Stimulated activated CD4-positive, alpha-beta T cell treated with anti-CD3 and anti-CD28 coated beads, TNF-alpha, amount 100 ng/mL, for 24 hours (primary cell): ENCODE data around the gene SPATA24.
"Not testable (repeated sequence)": the region's sequence is repeated elsewhere in the genome, so short reads cannot be mapped to it uniquely, and the experiment has no call there.

Experiments
- DNase-seq, 3 experiments: peaks; one replicate each; pipeline ENCODE4 v3.0.0-alpha.2; 2020; ENCODE audit warnings: low read depth in 3 of 3

Gene SPATA24

DNA sequence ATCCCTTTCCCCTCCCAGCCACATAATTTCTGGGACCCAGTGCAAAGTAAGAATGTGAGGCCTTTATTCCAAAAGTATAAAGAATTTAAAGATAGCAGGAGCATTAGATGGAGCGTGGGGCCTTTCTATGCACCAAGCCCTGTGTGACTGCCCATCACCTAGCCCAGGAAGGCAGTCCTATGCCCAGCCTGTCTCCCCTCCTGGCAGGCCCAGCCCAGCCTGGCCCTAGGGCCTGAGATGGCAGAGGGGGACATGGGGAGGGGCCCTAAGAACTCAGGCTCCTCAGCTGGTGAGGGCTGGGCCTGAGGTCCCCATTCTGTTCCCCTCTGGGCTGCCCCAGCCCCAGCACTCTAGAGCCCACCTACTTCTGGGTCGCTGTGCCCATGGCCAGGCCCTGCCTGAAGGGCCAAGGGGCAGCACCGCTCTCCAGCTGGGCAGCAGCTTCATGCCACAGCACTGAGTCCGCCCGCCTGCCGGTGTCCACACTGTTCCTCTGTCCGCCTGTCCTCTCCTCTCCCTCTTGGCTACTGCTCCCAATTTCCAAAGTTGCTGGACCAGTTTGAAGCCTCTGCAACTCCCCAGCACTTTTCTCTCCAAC, 19.8 kb downstream of the SPATA24 start:
- no peak for DNase-seq

DNA sequence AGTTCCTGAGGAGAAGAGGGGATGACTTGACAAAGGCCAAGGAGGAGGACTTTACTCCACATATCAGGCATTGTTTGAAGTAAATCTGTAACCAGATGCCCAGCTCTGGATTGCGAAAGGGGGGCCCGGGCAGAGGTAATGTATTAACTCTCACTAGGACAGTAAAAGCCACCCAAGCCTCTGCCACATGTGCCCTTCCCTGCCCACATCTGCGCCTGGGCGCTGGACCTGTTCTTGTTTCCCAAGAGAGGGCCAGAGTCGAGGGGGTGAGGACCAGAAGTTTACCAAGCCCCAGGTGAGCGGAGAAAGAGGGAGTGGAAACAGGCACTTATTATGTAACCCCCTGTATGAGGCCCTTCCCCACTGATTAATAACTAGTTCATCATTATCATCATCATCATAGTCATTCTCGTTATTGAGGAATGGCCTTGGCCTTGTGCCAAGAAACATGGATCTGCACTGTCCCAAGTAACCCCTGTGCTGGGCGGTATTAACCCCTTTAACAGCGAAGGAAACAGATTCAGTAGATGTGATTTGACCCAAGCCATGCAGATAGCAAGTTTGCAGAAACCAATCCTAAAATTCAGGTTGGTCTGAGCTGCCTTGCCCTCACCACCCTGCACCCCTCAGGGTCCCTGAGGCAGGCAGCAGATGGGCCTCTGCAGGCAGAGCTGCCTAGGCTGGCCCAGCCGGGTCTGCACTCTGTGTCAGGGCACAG, 20.5 kb downstream of the SPATA24 start, which contains the start of gene SLC23A1:
Gene SLC23A1 (minus strand): TSS at position 23 of the 718 bp plus-strand sequence. CDS start 44 bp downstream, outside the sequence.
- no peak for DNase-seq

DNA sequence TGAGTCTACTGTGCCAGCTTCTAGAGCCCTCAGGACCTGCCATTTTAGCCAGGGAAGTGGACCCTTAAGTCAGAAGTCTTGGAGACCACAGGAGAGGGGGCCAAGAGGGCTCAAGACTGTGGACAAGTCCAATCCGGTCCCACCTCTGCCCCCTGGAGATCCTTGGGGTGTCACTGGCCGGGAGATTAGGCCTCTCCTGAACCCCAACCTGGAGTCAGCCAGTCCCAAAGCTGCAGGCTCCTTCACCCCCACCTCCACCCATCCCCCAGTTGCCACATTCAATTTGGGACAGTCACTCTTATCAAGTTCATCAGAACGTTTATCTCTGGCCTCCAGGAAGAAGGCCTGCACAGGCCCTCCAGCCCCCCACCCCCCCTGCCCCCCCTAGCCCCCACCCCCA, 21.1 kb downstream of the SPATA24 start:
- no peak for DNase-seq

DNA sequence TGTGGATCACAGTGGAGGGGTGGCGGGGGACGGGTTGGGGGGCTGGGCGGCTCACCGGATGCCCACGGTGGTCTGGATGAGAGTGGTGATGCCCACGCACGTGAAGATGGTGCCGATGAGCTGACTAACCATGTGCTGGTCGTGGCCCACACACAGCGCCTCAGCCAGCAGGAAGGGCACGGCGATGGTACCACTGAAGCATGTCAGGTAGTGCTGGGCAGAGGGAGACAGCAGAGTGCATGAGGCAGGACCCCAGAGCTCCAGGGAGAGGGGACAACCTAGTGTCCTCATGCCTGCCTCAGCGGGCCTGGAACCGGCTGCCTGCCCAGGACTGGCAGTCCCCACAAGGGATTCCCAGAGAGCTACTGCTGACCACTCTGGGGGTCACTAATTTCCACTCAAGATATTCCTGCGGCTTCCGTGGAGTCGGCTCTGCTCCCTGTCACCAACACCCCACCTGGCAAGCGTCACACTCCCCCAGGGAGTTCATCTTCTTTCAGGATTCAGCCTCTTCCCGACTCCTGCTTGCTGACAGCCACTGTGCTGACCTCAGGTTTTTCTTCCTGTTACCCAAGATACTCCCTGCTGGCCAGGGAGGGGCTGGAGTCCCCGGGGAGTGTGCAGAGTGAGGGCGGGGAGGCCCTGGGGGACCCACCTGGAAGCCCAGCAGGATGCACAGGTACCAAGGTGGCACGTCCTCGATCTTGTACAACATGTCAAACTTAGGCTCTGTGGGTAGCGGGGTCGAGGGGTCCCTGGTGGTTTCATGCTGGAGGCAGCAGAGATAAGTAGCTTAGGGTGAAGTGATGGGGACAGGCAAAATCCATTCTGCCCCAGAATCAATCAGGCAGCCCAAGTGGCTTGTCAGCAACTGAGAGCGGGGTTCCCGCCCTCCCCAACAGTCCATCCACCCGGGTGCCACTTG, 21.8 kb downstream of the SPATA24 start:
- DNase-seq: no peak

DNA sequence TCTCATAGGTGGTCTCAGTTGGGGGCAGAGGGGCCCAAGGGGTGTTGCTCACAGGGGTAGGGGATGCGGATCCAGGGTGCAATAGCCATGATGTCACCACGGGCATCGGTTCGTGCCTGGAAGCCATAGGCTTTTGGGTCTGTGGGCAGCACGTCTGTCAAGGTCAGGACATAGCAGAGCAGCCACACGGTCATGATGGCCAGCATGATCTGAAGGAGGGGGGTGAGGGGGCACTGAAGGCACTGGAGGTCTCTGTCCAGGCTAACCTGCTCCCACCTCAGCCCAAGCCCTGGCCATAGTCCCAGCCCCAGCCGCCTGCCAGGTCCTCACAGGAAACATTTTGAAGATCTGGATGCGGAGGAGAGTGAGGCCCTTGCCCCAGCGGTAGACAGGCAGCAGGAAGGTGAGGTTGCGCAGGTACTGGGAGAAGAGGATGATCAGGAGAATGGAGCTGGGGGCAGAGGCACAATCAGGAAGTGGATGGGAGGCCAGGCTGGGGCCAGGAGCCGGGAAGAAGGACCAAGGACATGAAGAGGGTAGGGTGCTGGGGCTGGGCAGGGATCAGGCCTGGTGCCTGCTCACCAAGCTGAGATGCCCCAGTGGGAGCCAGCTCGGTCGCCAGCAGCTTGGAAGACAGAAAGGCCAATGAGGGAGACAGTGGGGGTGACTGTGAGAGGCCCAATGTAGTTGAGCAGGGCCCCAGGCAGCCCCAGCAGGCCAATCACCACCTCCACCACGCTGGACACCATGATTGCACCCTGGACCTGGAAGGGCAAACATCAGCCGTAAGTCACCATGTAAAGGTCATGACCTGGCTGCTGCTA, 24.1 kb downstream of the SPATA24 start:
- DNase-seq: no peak

DNA sequence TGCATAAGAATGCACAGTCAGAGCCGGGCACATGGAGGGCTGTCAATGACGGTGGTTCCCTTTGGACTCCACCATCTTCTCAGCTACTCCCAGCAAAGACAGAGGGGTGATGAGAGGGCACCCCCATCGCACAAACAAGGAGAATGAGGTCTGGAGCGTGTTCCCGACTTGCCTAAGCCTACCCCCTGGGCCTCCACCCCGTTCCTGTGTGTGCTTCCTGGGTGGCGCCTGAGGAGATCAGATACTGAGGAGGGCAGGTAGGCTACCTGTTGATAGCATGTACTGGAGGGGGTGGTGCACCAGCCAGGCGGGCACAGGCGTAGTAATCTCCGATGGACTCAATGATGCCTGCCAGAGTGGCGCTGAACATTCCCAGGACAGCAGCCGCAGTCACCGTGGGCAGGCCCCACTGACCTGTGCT, 24.9 kb downstream of the SPATA24 start:
- DNase-seq: no peak

DNA sequence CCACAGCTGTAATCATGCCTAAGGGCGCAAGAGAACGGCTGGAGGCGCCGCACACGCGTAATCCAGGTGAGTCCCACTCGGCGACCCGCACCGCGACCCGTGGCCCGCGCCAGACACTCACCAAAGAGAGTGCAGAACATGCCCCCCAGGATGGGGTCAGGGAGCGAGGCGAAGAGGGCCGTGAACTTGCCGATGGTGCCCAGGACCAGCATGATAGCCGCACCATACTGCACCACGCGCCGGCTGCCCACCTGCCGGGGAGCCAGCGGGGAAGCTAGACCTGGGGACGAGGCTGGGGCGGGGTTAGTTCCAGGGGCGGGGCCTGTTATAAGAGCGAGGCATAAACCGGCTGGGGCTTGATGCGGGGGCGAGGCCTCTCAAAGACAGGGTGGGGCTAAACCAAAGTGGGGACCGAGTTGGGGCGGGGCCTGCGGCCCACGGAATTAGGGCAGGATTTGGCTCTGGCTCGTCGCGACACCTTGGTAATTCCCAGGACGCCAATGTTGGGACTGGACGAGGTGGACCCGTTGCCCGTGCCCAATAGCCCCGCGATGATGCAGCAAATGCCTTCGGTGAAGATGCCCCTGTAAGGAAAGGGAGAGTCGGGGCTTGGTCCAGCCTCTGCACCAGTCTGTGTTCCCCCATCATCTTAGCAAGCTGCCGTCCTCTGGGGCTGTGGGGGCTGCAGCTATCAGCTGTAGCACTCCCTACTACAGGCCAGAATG, 25.6 kb downstream of the SPATA24 start:
- DNase-seq: no peak

DNA sequence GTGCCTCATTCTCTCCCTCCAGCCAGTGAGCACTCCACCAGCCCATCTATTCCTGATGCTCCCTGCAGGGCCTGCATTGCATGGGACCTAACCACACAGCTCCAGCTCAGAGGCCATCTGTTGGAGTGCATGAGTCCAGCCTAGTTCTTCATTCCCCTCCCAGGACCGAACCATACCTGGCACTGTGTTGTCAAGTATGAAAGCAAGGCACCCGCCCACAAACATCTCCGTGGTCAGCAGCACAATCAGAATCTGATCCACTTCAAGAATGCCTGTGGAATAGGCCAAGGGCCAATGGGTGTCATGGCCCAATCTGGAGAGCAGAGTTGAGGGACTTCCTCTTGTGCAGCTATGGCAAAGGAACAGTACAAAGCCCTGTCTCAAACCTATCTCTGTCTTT, 26.7 kb downstream of the SPATA24 start:
- DNase-seq: no peak

DNA sequence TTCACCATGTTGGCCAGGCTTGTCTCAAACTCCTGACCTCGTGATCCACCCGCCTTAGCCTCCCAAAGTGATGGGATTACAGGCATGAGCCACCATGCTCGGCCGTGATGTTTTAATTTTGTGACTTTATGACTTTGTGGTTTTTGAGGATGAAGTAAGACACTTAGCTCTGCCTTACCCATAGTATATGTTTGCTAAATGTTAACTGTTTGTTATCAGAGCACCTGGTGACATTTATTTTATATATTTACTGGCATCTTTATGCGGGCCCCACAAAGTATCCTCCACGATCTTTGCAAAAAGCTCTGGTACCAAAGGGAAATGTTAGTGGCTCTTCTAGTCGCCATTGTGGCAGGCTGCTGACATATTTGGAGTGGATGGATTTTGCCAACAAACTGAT, 27.5 kb downstream of the SPATA24 start:
- no peak for DNase-seq

DNA sequence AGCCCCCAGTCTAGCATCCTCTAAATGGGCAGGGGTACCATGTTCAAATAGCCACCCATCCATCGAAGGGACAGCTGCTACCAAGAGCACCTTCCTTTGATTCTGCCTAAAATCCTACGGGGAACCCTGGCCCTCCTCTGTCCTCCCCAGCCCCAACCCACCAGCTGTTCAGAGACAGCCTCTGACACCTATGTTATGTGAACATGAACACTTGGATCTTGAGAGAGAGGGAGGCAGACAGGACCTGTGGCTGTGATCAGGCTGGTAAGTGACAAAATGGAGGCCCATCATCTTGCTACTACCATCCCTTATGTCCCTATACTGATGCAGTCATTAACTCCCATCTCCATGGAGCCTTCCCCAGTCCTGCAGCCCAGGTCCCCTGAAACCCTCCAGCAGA, 29.0 kb downstream of the SPATA24 start:
- DNase-seq: no peak

DNA sequence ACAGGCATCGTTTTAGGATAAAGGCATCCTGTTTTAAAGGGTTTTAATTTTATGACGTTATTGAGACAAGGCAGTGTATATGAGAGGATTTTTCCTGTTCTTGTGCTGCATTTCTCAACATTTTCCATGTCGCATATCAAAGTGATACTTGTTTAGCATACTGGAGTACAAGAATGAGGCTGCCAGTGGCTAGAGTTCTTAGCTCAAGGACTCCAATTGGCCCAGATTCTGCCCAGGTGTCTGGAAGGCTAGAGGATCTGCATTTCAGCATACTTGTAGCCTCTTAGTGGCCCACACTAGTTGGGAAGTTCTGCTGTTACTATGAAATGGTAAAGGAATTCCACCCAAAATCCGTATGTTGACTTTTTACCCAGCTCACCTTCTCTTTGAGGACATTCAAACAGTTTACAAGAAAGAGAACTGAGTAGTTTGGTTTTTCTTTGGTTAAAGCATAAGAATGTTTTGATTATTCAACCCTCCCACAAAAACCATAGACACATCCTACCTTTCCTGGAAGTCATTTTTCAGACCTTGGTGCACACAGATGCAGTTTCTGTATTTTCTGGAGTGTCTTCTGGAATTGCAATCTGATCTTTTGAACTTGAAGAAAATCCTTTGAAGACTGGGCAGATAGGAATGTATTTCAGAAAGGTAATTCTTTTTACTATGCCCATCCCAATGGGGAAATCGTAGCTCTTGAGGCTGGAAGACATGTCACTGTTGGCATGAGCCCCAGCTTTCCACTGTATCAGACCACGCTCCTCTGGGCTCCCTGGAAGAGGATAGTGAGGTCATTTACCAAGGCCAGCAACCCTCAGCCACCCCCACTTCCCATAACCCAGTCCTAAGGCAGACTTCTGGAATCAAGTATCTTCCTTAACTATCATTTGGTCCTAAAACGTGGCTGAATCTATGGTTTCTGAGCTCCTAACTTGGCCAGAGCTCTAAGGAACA, 32.1 kb downstream of the SPATA24 start:
- no peak for DNase-seq

DNA sequence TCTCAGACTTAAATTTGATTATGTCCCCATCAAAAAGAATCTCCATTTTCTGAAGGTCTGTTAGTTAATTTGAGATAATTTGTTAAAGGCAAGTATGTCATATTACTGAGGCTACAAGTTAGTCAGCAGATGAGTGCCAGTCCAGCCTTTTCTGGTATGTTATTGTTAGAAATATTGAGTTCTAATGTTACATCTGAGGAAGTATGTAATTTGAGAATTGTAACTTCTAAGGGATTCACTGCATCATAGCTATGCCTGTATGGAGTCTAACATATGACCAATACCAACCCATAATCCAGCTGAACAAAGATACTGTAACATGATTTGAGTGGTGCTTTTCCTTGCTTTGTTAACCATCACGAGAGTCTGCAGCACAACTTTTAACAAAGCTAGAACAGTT, 34.7 kb downstream of the SPATA24 start:
- no peak for DNase-seq

DNA sequence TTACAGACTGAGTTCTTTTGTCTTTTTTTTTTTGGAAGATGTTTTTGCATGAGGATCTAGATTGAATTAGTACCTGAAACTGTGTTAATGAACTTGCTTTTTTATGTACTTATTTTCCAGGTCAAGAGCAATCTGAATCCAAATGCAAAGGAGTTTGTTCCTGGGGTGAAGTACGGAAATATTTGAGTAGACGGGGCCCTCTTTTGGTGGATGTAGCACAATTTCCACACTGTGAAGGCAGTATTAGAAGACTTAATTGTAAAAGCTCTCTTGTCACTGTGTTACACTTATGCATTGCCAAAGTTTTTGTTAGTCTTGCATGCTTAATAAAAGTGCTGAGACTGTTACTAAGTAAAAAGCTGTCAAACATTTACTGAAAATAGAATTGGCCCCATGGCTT, 35.3 kb downstream of the SPATA24 start:
- DNase-seq: no peak

DNA sequence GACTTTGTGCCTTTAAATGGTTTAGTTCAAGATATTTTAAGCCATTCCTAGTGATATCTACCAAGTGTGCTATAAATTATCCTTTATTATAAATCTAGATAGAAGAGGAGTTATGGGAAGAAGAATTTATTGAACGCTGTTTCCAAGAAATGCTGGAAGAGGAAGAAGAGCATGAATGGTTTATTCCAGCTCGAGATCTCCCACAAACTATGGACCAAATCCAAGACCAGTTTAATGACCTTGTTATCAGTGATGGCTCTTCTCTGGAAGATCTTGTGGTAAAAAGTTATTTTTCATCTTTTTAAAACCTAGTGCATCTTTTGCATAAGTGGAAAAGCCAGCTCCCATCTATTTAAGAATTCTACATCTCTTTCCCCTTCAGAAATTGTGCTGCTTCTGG, 39.4 kb downstream of the SPATA24 start:
- no peak for DNase-seq

DNA sequence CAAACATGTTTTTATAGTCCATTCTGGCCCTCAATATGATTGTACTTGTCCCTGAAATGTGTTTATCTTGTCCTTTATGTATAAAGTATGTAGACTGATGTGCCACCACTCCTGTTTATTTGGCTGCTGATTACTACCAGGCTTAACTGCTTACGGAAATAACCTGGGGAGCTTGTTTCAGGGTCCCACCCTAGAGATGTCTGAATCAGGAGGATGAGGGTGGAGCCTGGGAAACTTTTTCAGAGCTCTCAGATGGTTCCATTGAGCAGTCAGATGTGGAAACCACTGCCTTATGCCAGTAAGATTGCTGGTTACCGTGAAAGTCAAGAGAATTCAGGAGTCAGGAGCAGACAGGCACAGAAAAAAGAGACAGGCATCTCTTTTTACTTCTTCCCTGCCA, 40.0 kb downstream of the SPATA24 start:
- DNase-seq: no peak

DNA sequence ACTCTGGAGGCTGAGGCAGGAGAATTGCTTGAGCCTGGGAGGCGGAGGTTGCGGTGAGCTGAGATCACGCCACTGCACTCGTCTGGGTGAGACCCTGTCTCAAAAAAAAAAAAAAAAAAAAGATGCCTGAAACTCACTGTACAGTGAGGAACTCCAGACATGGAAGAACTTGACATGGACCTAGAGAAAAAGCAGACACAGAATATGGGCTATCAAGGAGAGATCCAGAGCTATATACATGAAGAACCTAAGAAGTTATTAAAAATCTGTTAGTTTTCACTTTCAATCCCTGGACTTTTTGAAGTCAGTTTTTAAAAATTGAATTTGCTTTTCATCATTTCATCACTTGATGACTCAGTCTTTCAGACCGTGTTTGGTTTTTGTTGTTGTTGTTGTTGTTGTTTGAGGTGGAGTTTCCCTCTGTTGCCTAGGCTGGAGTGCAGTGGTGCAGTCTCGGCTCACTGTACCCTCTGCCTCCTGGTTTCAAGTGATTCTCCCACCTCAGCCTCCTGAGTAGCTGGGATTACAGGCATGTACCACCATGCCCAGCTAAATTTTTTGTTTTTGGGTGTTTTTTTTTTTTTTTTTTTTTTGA, 42.0 kb downstream of the SPATA24 start:
- no peak for DNase-seq

DNA sequence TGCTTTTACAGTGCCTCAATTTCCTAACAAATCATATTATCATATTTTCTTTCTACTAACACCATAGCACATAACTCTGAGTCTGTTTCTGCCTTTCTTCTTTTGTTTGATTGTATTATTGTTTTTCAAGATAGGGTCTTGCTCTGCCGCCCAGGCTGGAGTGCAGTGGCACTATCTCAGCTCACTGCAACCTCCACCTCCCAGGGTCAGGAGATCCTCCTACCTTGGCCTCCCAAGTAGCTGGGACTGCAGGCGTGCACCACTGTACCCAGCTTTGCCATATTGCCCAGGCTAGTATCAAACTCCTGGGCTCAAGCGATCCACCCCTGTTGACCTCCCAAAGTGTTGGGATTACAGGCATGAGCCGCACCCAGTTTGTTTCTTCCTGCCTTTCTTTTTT, 43.5 kb downstream of the SPATA24 start:
- DNase-seq: no peak

DNA sequence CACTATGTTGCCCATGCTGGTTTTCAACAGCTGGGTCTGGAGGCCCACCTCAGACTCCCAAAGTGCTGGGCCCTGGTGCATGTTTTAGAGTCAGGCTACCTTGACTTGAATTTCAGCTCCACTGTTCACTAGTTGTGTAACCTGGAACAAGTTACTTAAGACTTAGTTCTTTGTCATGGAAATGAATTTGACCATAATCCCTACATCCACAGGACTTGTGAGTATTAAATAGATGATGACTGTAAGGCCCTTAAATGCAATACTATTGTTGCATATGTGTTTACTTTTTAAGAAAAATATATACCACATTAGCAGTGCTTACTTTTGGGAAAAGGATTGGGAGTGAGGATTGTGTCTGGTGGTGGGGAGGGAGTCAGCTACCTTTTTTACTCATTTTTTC, 45.8 kb downstream of the SPATA24 start:
- DNase-seq: no peak

DNA sequence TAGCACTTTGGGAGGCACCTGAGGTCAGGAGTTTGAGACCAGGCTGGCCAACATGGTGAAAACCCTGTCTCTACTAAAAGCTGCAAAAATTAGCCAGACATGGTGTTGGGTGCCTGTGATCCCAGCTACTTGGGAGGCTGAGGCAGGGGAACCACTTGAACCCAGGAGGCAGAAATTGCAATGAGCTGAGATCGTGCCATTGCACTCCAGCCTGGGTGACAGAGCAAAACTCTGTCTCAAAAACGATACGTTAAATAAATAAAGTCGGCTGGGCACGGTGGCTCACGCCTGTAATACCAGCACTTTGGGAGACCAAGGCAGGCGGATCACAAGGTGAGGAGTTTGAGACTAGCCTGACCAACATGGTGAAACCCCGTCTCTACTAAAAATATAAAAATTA, 48.0 kb downstream of the SPATA24 start:
- not testable (repeated sequence) for DNase-seq
